CD4-positive, alpha-beta T cell (primary cell): ENCODE results near the gene PSMC2. TPM values are rescaled to one million over a fixed set of nuclear protein-coding genes. Genes with fewer than 3 reads are reported as not detected.

ENCODE experiments used
- ATAC-seq: fragments of 200-7000 bp; cut with Tn5 transposase; one replicate; pipeline ENCODE4 v1.10.0; 2022; ENCODE audit warnings: mild to moderate bottlenecking; ENCODE audit not compliant: poor library complexity
- CTCF ChIA-PET: fragments of 350-600 bp; sonication (Branson Sonifier 250); formaldehyde crosslinking; loops from one replicate; lab custom pipeline; 2021; ENCODE audit warnings: antibody characterized with exemption, inconsistent platforms; lab: Charles Lee
- POLR2A ChIA-PET: fragments of 350-600 bp; sonication (Branson Sonifier 250); formaldehyde crosslinking; loops from one replicate; lab custom pipeline; 2021; ENCODE audit warnings: antibody characterized with exemption, inconsistent platforms; lab: Charles Lee
- DNase-seq, 14 experiments: peaks; one replicate each; pipeline ENCODE4 v3.0.0-alpha.2; 2013 to 2020; ENCODE audit warnings: mixed read lengths in 2 of 14
- H3K27ac ChIP-seq, 2 donors: one replicate each; pipeline versions ENCODE4 v1.5.1 to v1.7.0; 2013; ENCODE audit warnings: low read length in 2 of 2, low read depth in 1 of 2, mild to moderate bottlenecking in 1 of 2
- H3K27me3 ChIP-seq, 2 experiments: 1 replicate in 1 of 2; 2 replicates in 1 of 2; pipeline versions ENCODE4 v1.6.1 to v1.7.0; 2013; ENCODE audit warnings: low read length in 2 of 2, control low read depth in 1 of 2, mild to moderate bottlenecking in 1 of 2, moderate library complexity in 1 of 2; ENCODE audit not compliant: insufficient read depth in 2 of 2, control insufficient read depth in 1 of 2
- H3K36me3 ChIP-seq: one replicate; pipeline ENCODE4 v1.6.1; 2013; ENCODE audit warnings: low read length, control low read depth; ENCODE audit not compliant: insufficient read depth
- H3K4me1 ChIP-seq: one replicate; pipeline ENCODE4 v1.6.1; 2013; ENCODE audit warnings: low read length, control low read depth; ENCODE audit not compliant: insufficient read depth
- H3K4me3 ChIP-seq: one replicate; pipeline ENCODE4 v1.5.1; 2013; ENCODE audit warnings: mild to moderate bottlenecking, low read length, moderate library complexity
- H3K9me3 ChIP-seq, 2 experiments: 1 replicate in 1 of 2; 2 replicates in 1 of 2; pipeline versions ENCODE4 v1.6.1 to v1.7.0; 2013; ENCODE audit warnings: low read length in 2 of 2, mild to moderate bottlenecking in 2 of 2, control low read depth in 1 of 2, moderate library complexity in 1 of 2; ENCODE audit not compliant: control insufficient read depth in 1 of 2, insufficient read depth in 1 of 2
- H3K27ac Mint-ChIP-seq: one replicate; pipeline ENCODE4 v1.8.0; 2020; ENCODE audit warnings: mixed read lengths
- H3K27me3 Mint-ChIP-seq: one replicate; pipeline ENCODE4 v1.8.0; 2021; ENCODE audit warnings: mixed read lengths
- H3K36me3 Mint-ChIP-seq: one replicate; pipeline ENCODE4 v1.8.0; 2021; ENCODE audit warnings: low read depth, mixed read lengths
- H3K4me1 Mint-ChIP-seq: one replicate; pipeline ENCODE4 v1.8.0; 2021; ENCODE audit warnings: low read depth, mixed read lengths
- H3K4me3 Mint-ChIP-seq: one replicate; pipeline ENCODE4 v1.8.0; 2020; ENCODE audit warnings: mild to moderate bottlenecking, mixed read lengths
- H3K9me3 Mint-ChIP-seq: one replicate; pipeline ENCODE4 v1.8.0; 2020; ENCODE audit warnings: mixed read lengths
- CTCF ChIP-seq: fragments of 200-600 bp; IDR thresholded peaks from one replicate; pipeline ENCODE4 v1.8.0; 2022; ENCODE audit warnings: antibody characterized with exemption, mild to moderate bottlenecking
- intact Hi-C, 2 experiments: fragments of 100-400 bp; cut with DNase I in 1 of 2; cut with micrococcal nuclease in 1 of 2; formaldehyde crosslinking; loops; one replicate each; pipeline versions ENCODE4 v1.15.1 to v1.9.0; 2023 to 2025; cut with DNase I, micrococcal nuclease
- total RNA-seq, 174 experiments: library from RNA in 2 of 174; stranded (reverse) in 2 of 174; gene quantifications; one replicate each; pipeline ENCODE4 v1.2.3 and lab custom pipeline; 2021 to 2026

PSMC2 gene
- total RNA-seq, 2 experiments from 2014 or later = 101 to 102 TPM

- POLR2A ChIA-PET = interaction anchor here (1.5 kb wide), 1 partner anchor 46 kb away, joined by 6 read pairs; the partner anchor contains the start of gene PMPCB
- Histone ChIP-seq H3K36me3 (peaks cover 25% of the 10 kb centered on the region), H3K9me3 (no peaks in the 10 kb centered on the region), H3K27ac (peak overlapping the region in 1 of 2 donors; percentile 82), H3K27me3 (no peaks in the 10 kb centered on the region), H3K4me3 (peak overlapping the region; percentile 94), H3K4me1 (peaks cover 20% of the 10 kb centered on the region)
- H3K9me3 Mint-ChIP-seq = no peaks in the 10 kb centered on the region
- DNase-seq = no peak
- no peaks in the 10 kb centered on the region for H3K27me3 Mint-ChIP-seq
- peaks cover 69% of the 10 kb centered on the region for H3K4me1 Mint-ChIP-seq
- peaks cover 58% of the 10 kb centered on the region for H3K36me3 Mint-ChIP-seq
- intact Hi-C loops = loop anchor here in 1 of 2 experiments (2.0 to 5.0 kb wide), 4 partner anchors 45 to 864 kb away; partner anchors contain the start of genes ARMC10, NAPEPLD and ORC5
- H3K27ac Mint-ChIP-seq = peak overlapping the region; percentile 85
- CTCF ChIA-PET = no interaction called here
- peak overlapping the region; percentile 97 for H3K4me3 Mint-ChIP-seq
- no peak for ATAC-seq
- no peak for TF ChIP-seq CTCF
Observed at GRCh38 chr7:103343332-103343731, 4.1 kb upstream of the PSMC2 start.

DNA sequence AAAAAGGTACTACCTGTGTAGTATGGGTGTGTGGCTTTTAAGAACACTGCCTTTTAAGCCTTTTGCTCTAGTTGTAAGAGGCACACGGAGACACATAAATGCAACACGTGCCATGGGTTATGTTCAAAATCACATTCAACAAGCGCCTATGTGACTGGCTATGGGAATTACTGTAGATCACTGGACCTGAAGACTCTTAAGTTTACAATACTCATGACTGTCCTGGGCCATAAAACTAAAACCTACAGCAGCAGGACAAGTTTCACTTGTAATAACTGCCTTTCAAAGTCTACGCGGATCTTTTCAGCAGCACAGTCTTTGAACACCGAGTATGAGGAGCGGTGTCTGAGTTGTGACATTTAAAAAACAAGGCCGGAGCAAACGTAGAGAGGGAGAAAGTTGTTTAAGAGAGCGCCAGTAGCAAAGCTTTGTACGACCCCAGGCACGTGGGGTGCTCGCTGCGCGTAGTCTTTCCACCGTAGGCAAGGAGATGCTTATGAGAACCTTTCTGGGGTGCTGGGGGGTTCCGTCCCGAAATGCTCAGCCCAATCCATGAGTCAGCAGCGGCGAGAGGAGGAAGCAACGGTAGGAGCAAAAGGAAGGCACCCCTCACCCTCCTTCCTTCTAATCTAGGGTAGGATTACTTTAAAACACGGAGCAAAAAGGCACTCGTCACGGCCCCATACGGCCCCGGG is 3.5 kb upstream of the PSMC2 start:
- H3K36me3 ChIP-seq = peaks cover 24% of the 10 kb centered on the region
- ChIA-PET POLR2A (interaction anchor here (0.6 to 1.5 kb wide), 4 partner anchors 10 to 46 kb away, joined by 3 to 6 read pairs (median 3); partner anchors contain the start of gene PMPCB), CTCF (no interaction called here)
- H3K27ac ChIP-seq = peak overlapping the region; percentile 73 to 82
- Mint-ChIP-seq H3K4me3 (peak overlapping the region; percentile 97), H3K27me3 (no peaks in the 10 kb centered on the region), H3K4me1 (peaks cover 75% of the 10 kb centered on the region), H3K27ac (peak overlapping the region; percentile 85), H3K9me3 (no peaks in the 10 kb centered on the region), H3K36me3 (peaks cover 56% of the 10 kb centered on the region)
- no peaks in the 10 kb centered on the region for H3K9me3 ChIP-seq
- DNase-seq = peak in 10 of 14 experiments; percentile 3 to 64 (median 20)
- H3K4me3 ChIP-seq = peak overlapping the region; percentile 94
- H3K4me1 ChIP-seq = peaks cover 23% of the 10 kb centered on the region
- intact Hi-C loops = loop anchor here in 1 of 2 experiments (2.0 to 5.0 kb wide), 4 partner anchors 45 to 863 kb away; partner anchors contain the start of genes ARMC10, NAPEPLD and ORC5
- no peaks in the 10 kb centered on the region for H3K27me3 ChIP-seq
- peak; percentile 28 for ATAC-seq
- no peak for TF ChIP-seq CTCF

- ChIA-PET POLR2A (interaction anchor here (0.6 to 1.5 kb wide), 4 partner anchors 9 to 47 kb away, joined by 3 to 6 read pairs (median 3); partner anchors contain the start of gene PMPCB), CTCF (no interaction called here)
- H3K36me3 ChIP-seq = peaks cover 20% of the 10 kb centered on the region
- H3K27me3 ChIP-seq = no peaks in the 10 kb centered on the region
- H3K36me3 Mint-ChIP-seq = peaks cover 51% of the 10 kb centered on the region
- H3K9me3 ChIP-seq = no peaks in the 10 kb centered on the region
- ATAC-seq (peak; percentile 86), DNase-seq (peak; percentile 74 to 95 (median 78))
- H3K27ac Mint-ChIP-seq = peak within 1 kb of the TSS; percentile 85
- peak within 1 kb of the TSS; percentile 97 for H3K4me3 Mint-ChIP-seq
- H3K9me3 Mint-ChIP-seq = no peaks in the 10 kb centered on the region
- H3K4me1 ChIP-seq = peaks cover 28% of the 10 kb centered on the region
- peak within 1 kb of the TSS; percentile 94 for H3K4me3 ChIP-seq
- peaks cover 76% of the 10 kb centered on the region for H3K4me1 Mint-ChIP-seq
- TF ChIP-seq CTCF = no peak
- intact Hi-C loops = loop anchor here in 1 of 2 experiments (5.0 kb wide), 3 partner anchors 197 to 863 kb away; partner anchors contain the start of genes ARMC10, NAPEPLD and ORC5
- no peaks in the 10 kb centered on the region for H3K27me3 Mint-ChIP-seq
- H3K27ac ChIP-seq = peak within 1 kb of the TSS; percentile 73 to 82
Observed at GRCh38 chr7:103344453-103345149, 2.8 kb upstream of the PSMC2 start, which contains the start of gene DNAJC2. Gene DNAJC2 (minus strand): TSS chr7:103344767. CDS start chr7:103344622, 145 bp downstream.
